OCI-LY1 (cell line): ENCODE results near the gene KCTD16.

Source experiments
- CTCF ChIP-seq: fragments of 200-600 bp; sonication (generic), shearing (Covaris generic); IDR thresholded peaks from 2 replicates; pipeline ENCODE4 v1.5.1; 2017; ENCODE audit warnings: mild to moderate bottlenecking, antibody characterized with exemption, low read length, moderate library complexity, mixed read lengths
- EZH2 ChIP-seq: fragments of 200-600 bp; sonication (generic), shearing (Covaris generic); IDR thresholded peaks from 2 replicates; pipeline ENCODE4 v1.8.0; 2017; ENCODE audit warnings: borderline replicate concordance, mixed run types, mild to moderate bottlenecking, antibody characterized with exemption, low read length, moderate library complexity, mixed read lengths

DNA sequence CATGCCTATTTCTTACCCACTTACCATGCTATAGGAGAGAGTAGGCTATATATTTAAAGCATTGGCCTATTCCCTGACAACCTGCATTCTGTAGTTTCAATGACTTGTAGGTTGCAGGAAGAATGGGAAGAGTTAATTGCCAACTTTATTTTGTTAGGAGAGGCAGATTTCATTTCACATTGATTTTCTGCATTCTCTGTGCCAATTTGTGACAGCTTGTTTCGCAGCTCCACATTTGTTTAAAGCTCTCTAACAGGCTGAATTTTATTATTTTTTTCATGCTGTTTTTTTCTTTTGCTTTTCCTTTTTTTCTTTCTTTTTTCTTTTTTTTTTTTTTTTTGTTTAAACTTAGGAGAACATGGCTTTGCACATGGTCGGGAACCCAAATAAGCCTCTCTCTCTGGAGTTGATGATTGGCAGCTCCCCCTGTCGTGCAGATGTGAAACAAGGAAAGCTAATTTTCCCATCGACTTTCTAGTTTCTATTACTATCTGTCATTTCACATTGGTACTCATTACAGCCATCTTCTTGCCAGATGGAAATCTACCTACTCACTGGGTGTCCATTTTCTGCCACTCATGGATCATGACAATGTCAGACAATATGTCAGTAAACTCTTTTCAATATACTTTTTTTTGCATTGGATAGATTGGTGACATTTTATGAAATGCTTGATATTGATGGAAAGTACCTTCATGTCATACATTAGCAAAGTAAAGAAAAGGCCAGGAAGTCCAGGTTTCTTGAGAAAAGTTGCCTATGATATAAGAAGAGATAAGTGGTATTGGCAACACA is 223.2 kb downstream of the KCTD16 start:
- no peak for TF ChIP-seq EZH2
- no peak for TF ChIP-seq CTCF
